D721Med (cell line): ENCODE results near the gene GIPC1.

ENCODE experiments used
- DNase-seq: peaks from one replicate; pipeline ENCODE4 v3.0.0; 2011; ENCODE audit warnings: low spot score; ENCODE audit not compliant: insufficient read length
- FAIRE-seq: peaks from 2 replicates; lab custom pipeline; 2011; peaks lifted over from hg19 to GRCh38; lab: Jason Lieb, UNC
- TF ChIP-seq, protein P1 (sequence below): IDR thresholded peaks from 2 replicates; pipeline ENCODE4 v1.5.1; 2012; ENCODE audit warnings: mild to moderate bottlenecking, control low read depth; ENCODE audit not compliant: insufficient read depth; ENCODE audit errors: missing control alignments

GIPC1 gene

GRCh38 chr19:14517840-14518505 is 22.0 kb upstream of the GIPC1 start, which contains the start of gene DNAJB1:
Gene DNAJB1, minus strand, starts transcription at chr19:14518397. Its CDS starts 48 bp downstream, at chr19:14518349.
- TF ChIP-seq, protein P1, sequence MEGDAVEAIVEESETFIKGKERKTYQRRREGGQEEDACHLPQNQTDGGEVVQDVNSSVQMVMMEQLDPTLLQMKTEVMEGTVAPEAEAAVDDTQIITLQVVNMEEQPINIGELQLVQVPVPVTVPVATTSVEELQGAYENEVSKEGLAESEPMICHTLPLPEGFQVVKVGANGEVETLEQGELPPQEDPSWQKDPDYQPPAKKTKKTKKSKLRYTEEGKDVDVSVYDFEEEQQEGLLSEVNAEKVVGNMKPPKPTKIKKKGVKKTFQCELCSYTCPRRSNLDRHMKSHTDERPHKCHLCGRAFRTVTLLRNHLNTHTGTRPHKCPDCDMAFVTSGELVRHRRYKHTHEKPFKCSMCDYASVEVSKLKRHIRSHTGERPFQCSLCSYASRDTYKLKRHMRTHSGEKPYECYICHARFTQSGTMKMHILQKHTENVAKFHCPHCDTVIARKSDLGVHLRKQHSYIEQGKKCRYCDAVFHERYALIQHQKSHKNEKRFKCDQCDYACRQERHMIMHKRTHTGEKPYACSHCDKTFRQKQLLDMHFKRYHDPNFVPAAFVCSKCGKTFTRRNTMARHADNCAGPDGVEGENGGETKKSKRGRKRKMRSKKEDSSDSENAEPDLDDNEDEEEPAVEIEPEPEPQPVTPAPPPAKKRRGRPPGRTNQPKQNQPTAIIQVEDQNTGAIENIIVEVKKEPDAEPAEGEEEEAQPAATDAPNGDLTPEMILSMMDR, result no peak
- FAIRE-seq, result no peak
- no peak for DNase-seq

- DNase-seq (no peak), FAIRE-seq (no peak)
- TF ChIP-seq, protein P1, result no peak
These were observed 21.5 kb upstream of the GIPC1 start for GRCh38 chr19:14517446-14517839.

DNA sequence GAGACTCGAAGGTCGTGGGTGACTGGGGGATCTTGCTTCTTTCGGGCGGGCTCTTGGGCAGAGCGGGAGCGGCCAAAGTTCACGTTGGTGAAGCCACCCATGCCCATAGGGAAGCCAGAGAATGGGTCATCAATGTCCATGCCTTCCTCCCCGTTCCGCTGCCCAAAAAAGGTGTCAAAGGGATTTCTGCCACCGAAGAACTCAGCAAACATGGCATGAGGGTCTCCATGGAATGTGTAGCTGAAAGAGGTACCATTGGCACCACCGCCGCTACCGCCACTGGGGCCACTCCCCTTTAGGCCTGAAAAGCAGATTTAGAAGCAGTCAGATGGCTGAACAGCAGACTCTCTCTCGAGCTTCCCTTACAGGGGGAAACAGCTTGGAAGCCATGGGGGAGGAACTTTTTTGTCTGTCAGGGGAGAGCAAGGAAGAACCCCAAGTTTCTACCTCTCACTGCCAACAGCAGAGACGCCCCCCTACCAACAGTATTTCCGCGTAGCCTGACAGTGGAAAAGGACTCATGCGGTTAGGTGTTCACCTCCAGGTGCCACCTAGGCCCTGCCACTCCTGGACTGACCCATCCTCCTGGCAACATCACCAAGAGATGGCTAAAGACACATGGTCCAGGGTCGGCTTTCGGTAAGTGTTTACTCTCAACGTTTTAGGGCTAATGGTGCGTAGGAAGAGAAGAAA is 21.0 kb upstream of the GIPC1 start:
- FAIRE-seq, result no peak
- no peak for DNase-seq
- TF ChIP-seq, protein P1, result no peak

GRCh38 chr19:14516048-14516534 is 20.2 kb upstream of the GIPC1 start:
- DNase-seq (no peak), FAIRE-seq (no peak)

DNA sequence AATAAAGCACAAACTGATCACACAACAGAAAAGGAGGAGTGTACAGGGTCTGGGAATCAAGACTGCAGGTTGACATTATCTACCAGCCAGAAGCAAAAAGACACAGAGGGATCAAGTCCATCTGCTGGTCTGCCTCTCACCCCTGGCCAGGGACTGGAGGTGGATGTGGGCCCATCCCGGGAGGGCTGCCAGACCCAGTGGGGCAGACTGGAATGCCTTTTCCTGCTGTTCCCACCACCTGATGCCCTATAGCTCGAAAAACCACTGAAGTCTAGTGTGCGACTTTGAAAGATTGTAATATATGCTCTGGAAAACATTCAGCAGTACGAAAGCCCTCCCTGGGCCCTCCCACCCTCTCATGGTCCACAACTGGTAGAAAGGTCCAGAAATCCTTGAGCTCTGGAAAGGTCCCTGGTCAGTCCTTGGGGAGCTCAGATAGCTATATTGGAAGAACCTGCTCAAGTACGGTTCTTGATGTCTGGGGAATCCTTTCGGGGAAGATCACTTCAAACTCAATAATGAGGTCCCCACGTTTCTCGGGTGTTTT is 19.6 kb upstream of the GIPC1 start:
- TF ChIP-seq, protein P1, result no peak
- FAIRE-seq (no peak), DNase-seq (no peak)

More at GRCh38 chr19:14516048-14516534, 20.2 kb upstream of the GIPC1 start:
- TF ChIP-seq, protein P1, result no peak

DNA sequence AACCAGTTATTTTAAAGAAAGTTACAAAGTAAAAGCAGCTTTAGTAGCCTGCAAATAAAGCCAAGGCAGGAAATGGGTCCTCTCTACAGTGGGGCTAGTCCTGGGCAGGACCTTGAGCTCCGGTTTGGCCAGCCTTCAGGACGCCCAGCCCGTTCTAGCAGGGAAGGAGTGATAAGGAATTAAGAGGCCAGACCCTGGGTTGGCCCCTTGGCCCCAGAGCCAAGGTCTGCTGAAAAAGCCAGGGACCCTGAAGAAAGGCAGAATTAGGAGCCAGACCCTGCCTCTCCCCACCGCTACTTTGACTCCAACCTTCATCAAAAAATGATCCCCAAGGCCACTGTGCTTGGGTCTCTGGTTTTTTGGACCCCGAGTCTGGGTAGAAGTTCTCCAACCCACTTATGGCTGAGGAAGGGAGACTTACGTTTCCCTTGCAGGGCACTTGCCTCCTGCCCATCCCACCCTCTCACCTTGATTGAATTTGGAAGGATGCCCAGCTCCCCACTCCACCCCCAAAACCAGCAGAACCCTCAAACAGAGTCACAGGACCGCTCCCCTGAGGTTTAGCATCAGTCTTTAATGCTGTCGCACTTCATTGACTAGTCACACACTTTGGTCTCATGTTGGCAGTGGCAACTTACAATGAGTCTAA is 18.4 kb upstream of the GIPC1 start:
- FAIRE-seq (no peak), DNase-seq (no peak)
- TF ChIP-seq, protein P1, result no peak
